ENCODE measurements around the gene CCDC88C. TPM values are rescaled to one million over a fixed set of nuclear protein-coding genes. Genes with fewer than 3 reads are reported as not detected.

CCDC88C gene
- total RNA-seq, 2 experiments from 2014 or later: 83.6 to 87.8 TPM

- no peak for DNase-seq
- TF ChIP-seq CTCF (IDR thresholded peaks at IDR 0.05): no peak
- ChIA-PET POLR2A (interaction anchor here (0.5 to 10.5 kb wide), 13 partner anchors 15 to 186 kb away, joined by 3 to 137 read pairs (median 5); partner anchors contain the start of gene CCDC88C), CTCF (interaction anchor here (0.7 to 13.8 kb wide), 31 partner anchors 11 to 186 kb away, joined by 3 to 183 read pairs (median 5); partner anchors contain the start of genes CCDC88C and PPP4R3A)
- H3K9me3 Mint-ChIP-seq: no peaks in the 10 kb centered on the region
- peaks cover 87% of the 10 kb centered on the region for H3K4me1 Mint-ChIP-seq (ENCODE audit: low read depth)
- no peaks in the 10 kb centered on the region for H3K27me3 Mint-ChIP-seq
- peak overlapping the region; percentile 79 for H3K4me3 Mint-ChIP-seq
- intact Hi-C loops (cut with micrococcal nuclease): loop anchor here (5.0 kb wide), 1 partner anchor 44 kb away; no protein-coding TSS in a partner anchor
- ATAC-seq: no peak
- H3K27ac Mint-ChIP-seq: peak overlapping the region; percentile 100
- peaks cover 74% of the 10 kb centered on the region for H3K36me3 Mint-ChIP-seq (ENCODE audit: low read depth)
Observed at GRCh38 chr14:91323031-91323430, 94.6 kb downstream of the CCDC88C start.

- Mint-ChIP-seq H3K4me1 (ENCODE audit: low read depth) (peaks cover 87% of the 10 kb centered on the region), H3K27me3 (no peaks in the 10 kb centered on the region), H3K27ac (peak overlapping the region; percentile 100), H3K4me3 (no peak overlapping the region), H3K36me3 (ENCODE audit: low read depth) (peaks cover 70% of the 10 kb centered on the region), H3K9me3 (no peaks in the 10 kb centered on the region)
- DNase-seq: no peak
- intact Hi-C loops (cut with micrococcal nuclease): loop anchor here (5.0 kb wide), 1 partner anchor 45 kb away; no protein-coding TSS in a partner anchor
- CTCF ChIA-PET: interaction anchor here (0.9 to 13.8 kb wide), 13 partner anchors 11 to 102 kb away, joined by 3 to 183 read pairs (median 10); partner anchors contain the start of gene CCDC88C
- no peak for TF ChIP-seq CTCF (IDR thresholded peaks at IDR 0.05)
- no peak for ATAC-seq
- POLR2A ChIA-PET: interaction anchor here (1.0 to 10.5 kb wide), 4 partner anchors 15 to 187 kb away, joined by 4 to 137 read pairs (median 22); partner anchors contain the start of gene CCDC88C
Observed at GRCh38 chr14:91322623-91323022, 95.0 kb downstream of the CCDC88C start.

GRCh38 chr14:91321131-91321530 is 96.5 kb downstream of the CCDC88C start:
- DNase-seq (no peak), ATAC-seq (no peak)
- Mint-ChIP-seq H3K36me3 (ENCODE audit: low read depth) (peaks cover 69% of the 10 kb centered on the region), H3K27ac (no peak overlapping the region), H3K9me3 (no peaks in the 10 kb centered on the region), H3K4me3 (no peak overlapping the region), H3K27me3 (no peaks in the 10 kb centered on the region), H3K4me1 (ENCODE audit: low read depth) (peaks cover 87% of the 10 kb centered on the region)
- intact Hi-C loops (cut with micrococcal nuclease): loop anchor here (5.0 kb wide), 1 partner anchor 46 kb away; no protein-coding TSS in a partner anchor
- CTCF ChIA-PET: interaction anchor here (1.2 to 13.8 kb wide), 5 partner anchors 34 to 106 kb away, joined by 3 to 183 read pairs (median 4); partner anchors contain the start of gene CCDC88C
- POLR2A ChIA-PET: interaction anchor here (0.6 to 1.5 kb wide), 3 partner anchors 18 to 97 kb away, joined by 3 to 4 read pairs (median 3); partner anchors contain the start of gene CCDC88C
- TF ChIP-seq CTCF (IDR thresholded peaks at IDR 0.05): no peak

GRCh38 chr14:91320266-91320665 is 97.4 kb downstream of the CCDC88C start:
- Mint-ChIP-seq H3K27me3 (no peaks in the 10 kb centered on the region), H3K4me1 (ENCODE audit: low read depth) (peaks cover 87% of the 10 kb centered on the region), H3K27ac (peak overlapping the region; percentile 42), H3K9me3 (no peaks in the 10 kb centered on the region), H3K36me3 (ENCODE audit: low read depth) (peaks cover 69% of the 10 kb centered on the region), H3K4me3 (no peak overlapping the region)
- CTCF ChIA-PET: interaction anchor here (1.6 to 13.8 kb wide), 4 partner anchors 35 to 104 kb away, joined by 4 to 183 read pairs (median 80); partner anchors contain the start of gene CCDC88C
- intact Hi-C loops (cut with micrococcal nuclease): loop anchor here (5.0 kb wide), 1 partner anchor 47 kb away; no protein-coding TSS in a partner anchor
- POLR2A ChIA-PET: interaction anchor here (0.6 to 1.5 kb wide), 3 partner anchors 17 to 98 kb away, joined by 3 to 4 read pairs (median 3); partner anchors contain the start of gene CCDC88C
- TF ChIP-seq CTCF (IDR thresholded peaks at IDR 0.05): no peak
- DNase-seq (no peak), ATAC-seq (no peak)

- H3K4me1 Mint-ChIP-seq (ENCODE audit: low read depth): peaks cover 85% of the 10 kb centered on the region
- peak overlapping the region; percentile 61 for H3K27ac Mint-ChIP-seq
- ChIA-PET POLR2A (interaction anchor here (0.7 to 1.9 kb wide), 3 partner anchors 26 to 97 kb away, joined by 4 to 6 read pairs (median 6); no protein-coding TSS in a partner anchor), CTCF (interaction anchor here (1.0 to 13.8 kb wide), 6 partner anchors 36 to 106 kb away, joined by 3 to 183 read pairs (median 7); partner anchors contain the start of gene CCDC88C)
- intact Hi-C loops (cut with micrococcal nuclease): no loop called here
- no peak overlapping the region for H3K4me3 Mint-ChIP-seq
- H3K27me3 Mint-ChIP-seq: no peaks in the 10 kb centered on the region
- TF ChIP-seq CTCF (IDR thresholded peaks at IDR 0.05): no peak
- no peak for ATAC-seq
- DNase-seq: no peak
- peaks cover 70% of the 10 kb centered on the region for H3K36me3 Mint-ChIP-seq (ENCODE audit: low read depth)
- no peaks in the 10 kb centered on the region for H3K9me3 Mint-ChIP-seq
Observed at GRCh38 chr14:91318911-91319310, 98.7 kb downstream of the CCDC88C start.

All from activated CD8-positive, alpha-beta T cell treated with anti-CD3 and anti-CD28 coated beads for 36 hours (primary cell).